ENCODE measurements around the gene PLCL2. TPM values are rescaled to one million over a fixed set of nuclear protein-coding genes. Genes with fewer than 3 reads are reported as not detected.

Gene PLCL2
- total and polyA plus RNA-seq, 4 donors, result 1.0 to 16.7 (median 7.1) TPM

- no peak for ATAC-seq (ENCODE audit: insufficient read depth, low FRiP score)
- no peak overlapping the region for H3K4me3 ChIP-seq
- no peaks in the 10 kb centered on the region for H3K36me3 ChIP-seq (ENCODE audit: control insufficient read depth in 4 of 4, insufficient read depth in 4 of 4, low read length in 4 of 4)
- no peak for DNase-seq
- peaks cover 0 to 2% (median 0%) of the 10 kb centered on the region in 3 donors for H3K27me3 ChIP-seq (ENCODE audit: control insufficient read depth in 3 of 3, insufficient read depth in 3 of 3, low read length in 2 of 3)
- no peak overlapping the region for H3K9ac ChIP-seq (ENCODE audit: insufficient read depth in 1 of 2, low read length in 2 of 2)
- 62 to 75% methylated on average over 6 of the region's 6 CpGs for WGBS, 2 donors
- TF ChIP-seq CTCF (IDR thresholded peaks at IDR 0.05; ENCODE audit: control extremely low read depth, extremely low read depth), result no peak
- no peak overlapping the region for H3K27ac ChIP-seq (ENCODE audit: low read depth in 1 of 2, low read length in 1 of 2)
- H3K9me3 ChIP-seq (ENCODE audit: control insufficient read depth in 4 of 4, insufficient read depth in 3 of 4, low read length in 3 of 4), result no peaks in the 10 kb centered on the region
- H3K4me1 ChIP-seq (ENCODE audit: control insufficient read depth in 5 of 5, insufficient read depth in 5 of 5, low read length in 5 of 5), result no peaks in the 10 kb centered on the region
These were observed 12.6 kb upstream of the PLCL2 start for GRCh38 chr3:16871915-16872842.

- no peaks in the 10 kb centered on the region for H3K4me1 ChIP-seq (ENCODE audit: control insufficient read depth in 5 of 5, insufficient read depth in 5 of 5, low read length in 5 of 5)
- TF ChIP-seq CTCF (IDR thresholded peaks at IDR 0.05; ENCODE audit: control extremely low read depth, extremely low read depth), result no peak
- no peak overlapping the region for H3K9ac ChIP-seq (ENCODE audit: insufficient read depth in 1 of 2, low read length in 2 of 2)
- no peak for DNase-seq
- no peak for ATAC-seq (ENCODE audit: insufficient read depth, low FRiP score)
- H3K9me3 ChIP-seq (ENCODE audit: control insufficient read depth in 4 of 4, insufficient read depth in 3 of 4, low read length in 3 of 4), result no peaks in the 10 kb centered on the region
- H3K4me3 ChIP-seq, result no peak overlapping the region
- 97 to 98% methylated on average over 4 of the region's 4 CpGs for WGBS, 2 donors
- H3K36me3 ChIP-seq (ENCODE audit: control insufficient read depth in 4 of 4, insufficient read depth in 4 of 4, low read length in 4 of 4), result no peaks in the 10 kb centered on the region
- no peaks in the 10 kb centered on the region for H3K27me3 ChIP-seq (ENCODE audit: control insufficient read depth in 3 of 3, insufficient read depth in 3 of 3, low read length in 2 of 3)
- H3K27ac ChIP-seq (ENCODE audit: low read depth in 1 of 2, low read length in 1 of 2), result no peak overlapping the region
These were observed 10.9 kb upstream of the PLCL2 start for GRCh38 chr3:16873872-16874271.

GRCh38 chr3:16875876-16876550, 8.7 kb upstream of the PLCL2 start:
- H3K4me3 ChIP-seq, result no peak overlapping the region
- no peak overlapping the region for H3K9ac ChIP-seq (ENCODE audit: insufficient read depth in 1 of 2, low read length in 2 of 2)
- H3K36me3 ChIP-seq (ENCODE audit: control insufficient read depth in 4 of 4, insufficient read depth in 4 of 4, low read length in 4 of 4), result no peaks in the 10 kb centered on the region
- DNase-seq, result no peak
- no peak for ATAC-seq (ENCODE audit: insufficient read depth, low FRiP score)
- H3K27ac ChIP-seq (ENCODE audit: low read depth in 1 of 2, low read length in 1 of 2), result no peak overlapping the region
- H3K4me1 ChIP-seq (ENCODE audit: control insufficient read depth in 5 of 5, insufficient read depth in 5 of 5, low read length in 5 of 5), result no peaks in the 10 kb centered on the region
- 71 to 76% methylated on average over 3 of the region's 3 CpGs for WGBS, 2 donors
- H3K9me3 ChIP-seq (ENCODE audit: control insufficient read depth in 4 of 4, insufficient read depth in 3 of 4, low read length in 3 of 4), result no peaks in the 10 kb centered on the region
- no peak for TF ChIP-seq CTCF (IDR thresholded peaks at IDR 0.05; ENCODE audit: control extremely low read depth, extremely low read depth)
- H3K27me3 ChIP-seq (ENCODE audit: control insufficient read depth in 3 of 3, insufficient read depth in 3 of 3, low read length in 2 of 3), result no peaks in the 10 kb centered on the region
